K562 (cell line): ENCODE results near the gene UBE2D3. TPM values are rescaled to one million over a fixed set of nuclear protein-coding genes. Genes with fewer than 3 reads are reported as not detected.

Experiments
- ATAC-seq: fragments of 200-7000 bp; cut with Tn5 transposase; 3 replicates; pipeline ENCODE4 v1.9.1; 2020; ENCODE audit warnings: moderate library complexity
- BruUV-seq: library from RNA; stranded (reverse); fragments of 400-500 nt; replicated peaks from 2 replicates; lab custom pipeline; 2021; lab: Mats Ljungman, UMichigan
- CTCF ChIA-PET: fragments of 300-600 bp; formaldehyde crosslinking; extraction: SDS; loops from one replicate; lab custom pipeline; 2021; ENCODE audit warnings: low intra/inter-chr PET ratio; lab: Yijun Ruan, JAX
- POLR2A ChIA-PET: fragments of 300-600, 350-650 bp; sonication (Branson Sonifier 250); formaldehyde crosslinking; extraction: SDS; loops from one replicate; lab custom pipeline; 2021; ENCODE audit warnings: antibody characterized with exemption, inconsistent platforms; lab: Yijun Ruan, JAX
- DNase-seq, 4 experiments: peaks; one replicate each; pipeline versions ENCODE4 v3.0.0 to v3.0.0-alpha.2; 2011 to 2018; ENCODE audit warnings: low spot score in 3 of 4, mixed read lengths in 3 of 4; ENCODE audit errors: extremely low read depth in 1 of 4
- FAIRE-seq: peaks from 2 replicates; lab custom pipeline; 2011; peaks lifted over from hg19 to GRCh38; lab: Jason Lieb, UNC
- H2AFZ ChIP-seq: 2 replicates; pipeline ENCODE4 v1.6.0; 2011; ENCODE audit warnings: low read depth, low read length, control low read depth, inconsistent platforms
- H3K27ac ChIP-seq: fragments of 200-600 bp; 3 replicates; pipeline ENCODE4 v1.8.0; 2011; ENCODE audit warnings: low read depth, mild to moderate bottlenecking, control low read depth, inconsistent platforms, low read length, moderate library complexity, mixed read lengths; ENCODE audit errors: extremely low read depth
- H3K27me3 ChIP-seq, 2 experiments: fragments of 300-600 bp in 1 of 2; 2 replicates in 1 of 2; 3 replicates in 1 of 2; pipeline versions ENCODE4 v1.6.0 to v1.8.0; 2011; ENCODE audit warnings: inconsistent platforms in 2 of 2, low read length in 2 of 2, mild to moderate bottlenecking in 1 of 2, mixed read lengths in 1 of 2, moderate library complexity in 1 of 2; ENCODE audit not compliant: control insufficient read depth in 2 of 2, insufficient read depth in 2 of 2
- H3K36me3 ChIP-seq: fragments of 300-600 bp; 3 replicates; pipeline ENCODE4 v1.8.0; 2011; ENCODE audit warnings: mild to moderate bottlenecking, low read length, inconsistent platforms; ENCODE audit not compliant: control insufficient read depth, insufficient read depth
- H3K4me1 ChIP-seq, 2 experiments: fragments of 200-600 bp in 1 of 2; replicated peaks in 1 of 2; 2 replicates in 1 of 2; 3 replicates in 1 of 2; pipeline versions ENCODE4 v1.5.1 to v1.8.0; 2011; ENCODE audit warnings: inconsistent platforms in 2 of 2, low read length in 2 of 2, mild to moderate bottlenecking in 1 of 2, mixed read lengths in 1 of 2, moderate library complexity in 1 of 2; ENCODE audit not compliant: control insufficient read depth in 2 of 2, insufficient read depth in 2 of 2
- H3K4me2 ChIP-seq: 2 replicates; pipeline ENCODE4 v1.6.1; 2011; ENCODE audit warnings: low read length, control low read depth, inconsistent platforms, mixed read lengths; ENCODE audit not compliant: insufficient read depth
- H3K4me3 ChIP-seq: fragments of 200-600 bp; sonication (generic), shearing (Covaris generic); 2 replicates; pipeline ENCODE4 v1.5.1; 2016; ENCODE audit warnings: control low read depth, inconsistent platforms
- H3K79me2 ChIP-seq: fragments of 200-600 bp; 3 replicates; pipeline ENCODE4 v1.8.0; 2011; ENCODE audit warnings: low read length, inconsistent platforms; ENCODE audit not compliant: control insufficient read depth, insufficient read depth
- H3K9ac ChIP-seq, 2 experiments: 2 replicates each; pipeline versions ENCODE4 v1.6.0 to v1.6.1; 2011; ENCODE audit warnings: low read depth in 2 of 2, low read length in 2 of 2, control low read depth in 1 of 2, inconsistent platforms in 1 of 2, mild to moderate bottlenecking in 1 of 2, mixed read lengths in 1 of 2; ENCODE audit not compliant: insufficient read depth in 1 of 2
- H3K9me1 ChIP-seq: one replicate; pipeline ENCODE4 v1.6.0; 2011; ENCODE audit warnings: inconsistent platforms, mild to moderate bottlenecking, low read length, moderate library complexity; ENCODE audit not compliant: control insufficient read depth, insufficient read depth
- H3K9me3 ChIP-seq: replicated peaks from 2 replicates; pipeline ENCODE4 v1.5.1; 2011; ENCODE audit warnings: low read depth, low read length, inconsistent platforms; ENCODE audit not compliant: control insufficient read depth, insufficient read depth
- H4K20me1 ChIP-seq: replicated peaks from 2 replicates; pipeline ENCODE4 v1.6.1; 2011; ENCODE audit warnings: low read length, inconsistent platforms, mixed read lengths; ENCODE audit not compliant: control insufficient read depth, insufficient read depth
- CEBPB ChIP-seq: fragments of 450-650 bp; IDR thresholded peaks from 2 replicates; pipeline ENCODE4 v1.6.1; 2016; ENCODE audit warnings: missing genetic modification characterization, missing compliant biosample characterization
- ETV1 ChIP-seq: fragments of 450-650 bp; conservative IDR thresholded peaks from 2 replicates; pipeline ENCODE4 v1.6.1; 2016; ENCODE audit warnings: missing genetic modification characterization, control low read depth, low read depth, missing compliant biosample characterization
- FOSL1 ChIP-seq: fragments of 200-800 bp; sonication (Bioruptor generic); conservative IDR thresholded peaks from 2 replicates; pipeline ENCODE4 v1.6.1; 2016; ENCODE audit warnings: missing genetic modification characterization, missing compliant biosample characterization
- FOXK1 ChIP-seq: sonication (generic); formaldehyde crosslinking; IDR thresholded peaks from 2 replicates; pipeline ENCODE4 v1.8.0; 2022; ENCODE audit warnings: missing genetic modification reagents, mild to moderate bottlenecking, borderline replicate concordance
- FOXK2 ChIP-seq, 2 experiments: fragments of 450-650 bp; IDR thresholded peaks in 1 of 2; conservative IDR thresholded peaks in 1 of 2; 2 replicates each; pipeline ENCODE4 v1.6.1; 2016; ENCODE audit warnings: low read depth in 2 of 2, mild to moderate bottlenecking in 1 of 2
- HDAC2 ChIP-seq: fragments of 450-650 bp; IDR thresholded peaks from 2 replicates; pipeline ENCODE4 v1.6.1; 2016; ENCODE audit warnings: mild to moderate bottlenecking
- LARP7 ChIP-seq: fragments of 450-650 bp; IDR thresholded peaks from 2 replicates; pipeline ENCODE4 v1.6.1; 2016
- MIER1 ChIP-seq: fragments of 450-650 bp; IDR thresholded peaks from 2 replicates; pipeline ENCODE4 v1.6.1; 2016; ENCODE audit warnings: antibody characterized with exemption, mild to moderate bottlenecking, low read depth
- NBN ChIP-seq: fragments of 450-650 bp; IDR thresholded peaks from 2 replicates; pipeline ENCODE4 v1.6.1; 2016; ENCODE audit warnings: low read depth, mild to moderate bottlenecking
- NCOA6 ChIP-seq: fragments of 450-650 bp; IDR thresholded peaks from 2 replicates; pipeline ENCODE4 v1.6.1; 2017; ENCODE audit warnings: mild to moderate bottlenecking
- ZNF224 ChIP-seq: sonication (generic); formaldehyde crosslinking; IDR thresholded peaks from 2 replicates; pipeline ENCODE4 v1.8.0; 2022; ENCODE audit warnings: mild to moderate bottlenecking, missing genetic modification reagents
- ZNF232 ChIP-seq: sonication (generic); formaldehyde crosslinking; IDR thresholded peaks from 2 replicates; pipeline ENCODE4 v1.8.0; 2022; ENCODE audit warnings: mild to moderate bottlenecking, missing genetic modification reagents
- ZNF3 ChIP-seq: fragments of 250-450 bp; sonication (Bioruptor Pico); IDR thresholded peaks from 2 replicates; pipeline ENCODE4 v1.5.0; 2021; ENCODE audit warnings: mild to moderate bottlenecking, moderate library complexity
- ZNF408 ChIP-seq: fragments of 250-450 bp; sonication (Bioruptor Pico); IDR thresholded peaks from 2 replicates; pipeline ENCODE4 v1.4.0; 2020; ENCODE audit warnings: low read depth, mild to moderate bottlenecking, moderate library complexity
- WGBS: fragments of 100-300 bp; shearing (Covaris generic); methylation state at CpG from one replicate; pipeline ENCODE4 v1.1.6; 2016; ENCODE audit warnings: low coverage, mixed read lengths; ENCODE audit not compliant: insufficient coverage; ENCODE audit errors: missing lambda C conversion rate; 5-methylcytosine and 5-hydroxymethylcytosine counted together
- in situ Hi-C: fragments of 300-500 bp; cut with MboI; formaldehyde crosslinking; loops from 4 replicates; pipeline ENCODE4 v1.15.0; 2018; ENCODE audit warnings: inconsistent platforms, mixed read lengths
- intact Hi-C: fragments of 100-400 bp; cut with micrococcal nuclease; formaldehyde crosslinking; loops from 2 replicates; pipeline ENCODE4 v1.14.2; 2022
- polyA plus RNA-seq, 8 experiments: library from polyadenylated mRNA; depleted of rRNA in 4 of 8; stranded (reverse) in 5 of 8; unstranded in 3 of 8; fragments of >200 nt; fragmentation: Nextera tagmentation in 2 of 8; fragmentation: Illumina TruSeq in 1 of 8; extraction: Ambion mirVana in 2 of 8; extraction: Trizol in 1 of 8; gene quantifications; 2 replicates each; pipeline versions ENCODE4 v1.2.1 to v1.2.3, GENCODE V29; 2011 to 2014; ENCODE audit warnings: inconsistent platforms in 1 of 8, missing spikeins in 1 of 8
- total RNA-seq, 7 experiments: library from RNA; depleted of rRNA in 6 of 7; stranded (reverse); fragments of >200 nt in 6 of 7; fragmentation: Illumina TruSeq in 2 of 7; extraction: Trizol in 2 of 7; gene quantifications; 2 replicates each; pipeline versions ENCODE4 v1.2.1 to v1.2.3, GENCODE V29; 2011 to 2021; ENCODE audit warnings: low replicate concordance in 1 of 7
- TF ChIP-seq, protein P1 (sequence below), 2 experiments: fragments of 450-650 bp; IDR thresholded peaks; 2 replicates each; pipeline ENCODE4 v1.6.1; 2016
- TF ChIP-seq, protein P2 (sequence below): fragments of 450-650 bp; IDR thresholded peaks from 2 replicates; pipeline ENCODE4 v1.6.1; 2017; ENCODE audit warnings: antibody characterized with exemption
- TF ChIP-seq, protein P3 (sequence below): fragments of 450-650 bp; formaldehyde crosslinking; IDR thresholded peaks from 2 replicates; pipeline ENCODE4 v1.4.0; 2022; ENCODE audit warnings: missing genetic modification characterization

Gene UBE2D3
- total and polyA plus RNA-seq, 9 of the 15 experiments (the other 6 are each of a cell fraction or from before 2014, with no cell fraction given) = 191 to 618 (median 292) TPM

DNA sequence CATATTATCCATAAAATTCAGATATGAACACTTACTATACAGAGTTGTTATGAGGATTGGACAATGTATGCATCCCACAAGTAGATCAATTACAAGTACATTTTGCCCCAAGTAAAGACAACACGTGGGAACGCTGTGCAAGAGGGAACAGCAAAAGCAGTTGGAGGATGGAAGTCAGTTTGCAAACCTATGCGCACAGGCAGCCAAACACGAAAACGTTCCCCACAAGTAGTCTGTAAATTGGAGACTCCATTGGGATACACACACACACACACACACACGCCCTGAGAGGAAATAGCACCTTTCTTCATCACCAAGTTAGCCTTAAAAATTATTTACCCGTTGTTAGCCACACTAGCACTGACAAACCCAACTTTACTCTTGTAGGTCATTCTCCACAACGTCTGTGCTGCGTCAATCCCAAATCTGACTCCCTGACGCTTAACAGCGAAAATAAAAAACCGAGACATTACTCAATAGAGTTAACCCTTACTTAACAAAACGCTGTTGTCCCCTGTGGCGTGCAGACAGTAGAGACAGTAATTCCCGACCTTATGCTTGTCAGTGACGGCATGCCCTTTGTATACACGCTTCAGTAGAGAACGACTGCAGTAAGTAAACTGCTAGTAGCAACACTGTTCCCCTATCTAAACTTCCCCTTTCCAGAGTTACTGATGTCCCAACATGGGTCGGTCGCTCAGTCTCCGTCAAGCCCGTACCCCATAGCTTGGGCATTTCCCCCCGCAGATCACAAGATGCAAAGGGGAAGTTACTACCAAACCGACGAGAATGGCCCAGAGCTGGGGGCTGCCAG lies 67.3 kb downstream of the UBE2D3 start:
- H3K9me3 ChIP-seq = no peaks in the 10 kb centered on the region
- 3% methylated on average over 25 of the region's 25 CpGs for WGBS
- DNase-seq = peak in 3 of 4 experiments; percentile 29 to 47 (median 46)
- TF ChIP-seq ZNF224 (CRISPR knock-in tag) (0 out of 2 replicates have a peak, but pooled peaks have one; percentile 46), HDAC2 (0 out of 2 replicates have a peak, but pooled peaks have one; percentile 12), ZNF232 (CRISPR knock-in tag) (peak; percentile 70), LARP7 (0 out of 2 replicates have a peak, but pooled peaks have one; percentile 25), ZNF408 (CRISPR knock-in tag) (no peak), MIER1 (0 out of 2 replicates have a peak, but pooled peaks have one; percentile 47), FOXK2 (conservative IDR thresholded peaks at IDR 0.05 in 1 of 2, IDR thresholded peaks at IDR 0.05 in 1 of 2; ENCODE audit: low read depth in 2 of 2) (peak; percentile 46 to 81; a peak in 1 of 4 replicates), ZNF3 (CRISPR knock-in tag) (0 out of 2 replicates have a peak, but pooled peaks have one; percentile 46), FOSL1 (tag) (peak; percentile 20; the same call in 1 of the 2 replicates), NBN (peak; percentile 11; the same call in 1 of the 2 replicates), NCOA6 (no peak), CEBPB (tag) (peak; percentile 69), ETV1 (tag) (0 out of 2 replicates have a peak, but pooled peaks have one; percentile 12), FOXK1 (CRISPR knock-in tag) (peak; percentile 60; the same call in 1 of the 2 replicates)
- TF ChIP-seq, protein P1, sequence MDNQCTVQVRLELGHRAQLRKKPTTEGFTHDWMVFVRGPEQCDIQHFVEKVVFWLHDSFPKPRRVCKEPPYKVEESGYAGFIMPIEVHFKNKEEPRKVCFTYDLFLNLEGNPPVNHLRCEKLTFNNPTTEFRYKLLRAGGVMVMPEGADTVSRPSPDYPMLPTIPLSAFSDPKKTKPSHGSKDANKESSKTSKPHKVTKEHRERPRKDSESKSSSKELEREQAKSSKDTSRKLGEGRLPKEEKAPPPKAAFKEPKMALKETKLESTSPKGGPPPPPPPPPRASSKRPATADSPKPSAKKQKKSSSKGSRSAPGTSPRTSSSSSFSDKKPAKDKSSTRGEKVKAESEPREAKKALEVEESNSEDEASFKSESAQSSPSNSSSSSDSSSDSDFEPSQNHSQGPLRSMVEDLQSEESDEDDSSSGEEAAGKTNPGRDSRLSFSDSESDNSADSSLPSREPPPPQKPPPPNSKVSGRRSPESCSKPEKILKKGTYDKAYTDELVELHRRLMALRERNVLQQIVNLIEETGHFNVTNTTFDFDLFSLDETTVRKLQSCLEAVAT (IDR thresholded peaks at IDR 0.05) = peak in 1 of 2 experiments; percentile 24; a peak in 1 of 4 replicates
- TF ChIP-seq, protein P2, sequence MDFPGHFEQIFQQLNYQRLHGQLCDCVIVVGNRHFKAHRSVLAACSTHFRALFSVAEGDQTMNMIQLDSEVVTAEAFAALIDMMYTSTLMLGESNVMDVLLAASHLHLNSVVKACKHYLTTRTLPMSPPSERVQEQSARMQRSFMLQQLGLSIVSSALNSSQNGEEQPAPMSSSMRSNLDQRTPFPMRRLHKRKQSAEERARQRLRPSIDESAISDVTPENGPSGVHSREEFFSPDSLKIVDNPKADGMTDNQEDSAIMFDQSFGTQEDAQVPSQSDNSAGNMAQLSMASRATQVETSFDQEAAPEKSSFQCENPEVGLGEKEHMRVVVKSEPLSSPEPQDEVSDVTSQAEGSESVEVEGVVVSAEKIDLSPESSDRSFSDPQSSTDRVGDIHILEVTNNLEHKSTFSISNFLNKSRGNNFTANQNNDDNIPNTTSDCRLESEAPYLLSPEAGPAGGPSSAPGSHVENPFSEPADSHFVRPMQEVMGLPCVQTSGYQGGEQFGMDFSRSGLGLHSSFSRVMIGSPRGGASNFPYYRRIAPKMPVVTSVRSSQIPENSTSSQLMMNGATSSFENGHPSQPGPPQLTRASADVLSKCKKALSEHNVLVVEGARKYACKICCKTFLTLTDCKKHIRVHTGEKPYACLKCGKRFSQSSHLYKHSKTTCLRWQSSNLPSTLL = 0 out of 2 replicates have a peak, but pooled peaks have one; percentile 24
- TF ChIP-seq, protein P3, sequence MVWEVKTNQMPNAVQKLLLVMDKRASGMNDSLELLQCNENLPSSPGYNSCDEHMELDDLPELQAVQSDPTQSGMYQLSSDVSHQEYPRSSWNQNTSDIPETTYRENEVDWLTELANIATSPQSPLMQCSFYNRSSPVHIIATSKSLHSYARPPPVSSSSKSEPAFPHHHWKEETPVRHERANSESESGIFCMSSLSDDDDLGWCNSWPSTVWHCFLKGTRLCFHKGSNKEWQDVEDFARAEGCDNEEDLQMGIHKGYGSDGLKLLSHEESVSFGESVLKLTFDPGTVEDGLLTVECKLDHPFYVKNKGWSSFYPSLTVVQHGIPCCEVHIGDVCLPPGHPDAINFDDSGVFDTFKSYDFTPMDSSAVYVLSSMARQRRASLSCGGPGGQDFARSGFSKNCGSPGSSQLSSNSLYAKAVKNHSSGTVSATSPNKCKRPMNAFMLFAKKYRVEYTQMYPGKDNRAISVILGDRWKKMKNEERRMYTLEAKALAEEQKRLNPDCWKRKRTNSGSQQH (CRISPR knock-in tag) = no peak

More for the DNA sequence above, 67.3 kb downstream of the UBE2D3 start:
- Histone ChIP-seq H3K4me3 (peak overlapping the region; percentile 71), H4K20me1 (no peaks in the 10 kb centered on the region), H3K36me3 (no peaks in the 10 kb centered on the region), H3K9me1 (no peaks in the 10 kb centered on the region), H3K4me1 (peaks cover 4 to 10% of the 10 kb centered on the region in 2 experiments; a peak in 4 of 5 replicates), H3K79me2 (peaks cover 24% of the 10 kb centered on the region), H3K27me3 (no peaks in the 10 kb centered on the region), H3K27ac (peak overlapping the region; percentile 60), H2AFZ (peak overlapping the region; percentile 99), H3K4me2 (peak overlapping the region; percentile 99), H3K9ac (peak overlapping the region; percentile 66 to 95)
- CTCF ChIA-PET = no interaction called here
- POLR2A ChIA-PET = interaction anchor here (0.8 to 1.3 kb wide), 3 partner anchors 30 to 159 kb away, joined by 3 to 4 read pairs (median 3); no protein-coding TSS in a partner anchor
- TSS peak; percentile 52 for BruUV-seq
- intact Hi-C loops (loop anchor here (5.0 kb wide), 2 partner anchors 67 to 107 kb away; partner anchors contain the start of genes CISD2 and UBE2D3), in situ Hi-C loops (no loop called here)
- FAIRE-seq (peak; percentile 79), ATAC-seq (peak; percentile 76)
